HG02970 (cell line): Measurements from ENCODE around the gene ADAT1.
"Not testable (repeated sequence)": the region's sequence is repeated elsewhere in the genome, so short reads cannot be mapped to it uniquely, and the experiment has no call there.

Experiments used
- ATAC-seq: cut with Tn5 transposase; IDR thresholded peaks from one replicate; pipeline ENCODE4 v1.9.1; 2021; ENCODE audit warnings: mild to moderate bottlenecking, moderate library complexity, moderate number of reproducible peaks; ENCODE audit not compliant: unreplicated experiment, low FRiP score

ADAT1 gene

GRCh38 chr16:75620326-75621169 is 2.5 kb downstream of the ADAT1 start:
- ATAC-seq = no peak

- ATAC-seq = no peak
Observed at GRCh38 chr16:75618780-75619179, 4.3 kb downstream of the ADAT1 start.

- ATAC-seq = no peak
Observed at GRCh38 chr16:75617121-75617520, 6.0 kb downstream of the ADAT1 start.

- no peak for ATAC-seq
Observed at GRCh38 chr16:75616521-75617010, 6.5 kb downstream of the ADAT1 start.

GRCh38 chr16:75615619-75616018 is 7.5 kb downstream of the ADAT1 start:
- no peak for ATAC-seq

GRCh38 chr16:75614066-75614897 is 8.8 kb downstream of the ADAT1 start:
- ATAC-seq = no peak

- ATAC-seq = no peak
Observed at GRCh38 chr16:75606507-75606906, 16.6 kb downstream of the ADAT1 start.

GRCh38 chr16:75603241-75603640 is 19.8 kb downstream of the ADAT1 start:
- no peak for ATAC-seq

- no peak for ATAC-seq
Observed at GRCh38 chr16:75599452-75600277, 23.4 kb downstream of the ADAT1 start.

- ATAC-seq = no peak
Observed at GRCh38 chr16:75593825-75594820, 29.0 kb downstream of the ADAT1 start.

- no peak for ATAC-seq
Observed at GRCh38 chr16:75593308-75593707, 29.8 kb downstream of the ADAT1 start.

GRCh38 chr16:75591927-75592326 is 31.2 kb downstream of the ADAT1 start:
- ATAC-seq = not testable (repeated sequence)

- ATAC-seq = no peak
Observed at GRCh38 chr16:75590920-75591843, 31.9 kb downstream of the ADAT1 start.

- ATAC-seq = no peak
Observed at GRCh38 chr16:75589306-75589705, 33.8 kb downstream of the ADAT1 start.

GRCh38 chr16:75588716-75589115 is 34.4 kb downstream of the ADAT1 start:
- ATAC-seq = no peak

- no peak for ATAC-seq
Observed at GRCh38 chr16:75584108-75584507, 39.0 kb downstream of the ADAT1 start.

- ATAC-seq = no peak
Observed at GRCh38 chr16:75579281-75579834, 43.7 kb downstream of the ADAT1 start.

GRCh38 chr16:75578725-75579124 is 44.4 kb downstream of the ADAT1 start:
- no peak for ATAC-seq
